Heart right ventricle (tissue), 16 donors: ENCODE results near the gene CSNK1G2. TPM values are rescaled to one million over a fixed set of nuclear protein-coding genes. Genes with fewer than 3 reads are reported as not detected.

Source experiments
- ATAC-seq, 8 donors: fragments of 200-7000 bp; cut with Tn5 transposase; one replicate each; pipeline ENCODE4 v1.9.1; 2020; ENCODE audit warnings: mild to moderate bottlenecking in 8 of 8, moderate library complexity in 8 of 8, moderate number of reproducible peaks in 1 of 8
- DNase-seq, 2 donors: peaks; one replicate each; pipeline ENCODE4 v3.0.0-alpha.2; 2020
- H3K27ac ChIP-seq, 10 donors: fragments of 200-600 bp; sonication (generic) in 2 of 10; one replicate each; pipeline versions ENCODE4 v1.5.0 to v1.8.0; 2020 to 2022; ENCODE audit warnings: mild to moderate bottlenecking in 3 of 10
- H3K27me3 ChIP-seq, 7 donors: fragments of 200-600 bp; one replicate each; pipeline ENCODE4 v1.8.0; 2021 to 2022; ENCODE audit warnings: mild to moderate bottlenecking in 2 of 7
- H3K36me3 ChIP-seq, 9 donors: fragments of 200-600 bp; sonication (generic) in 1 of 9; one replicate each; pipeline versions ENCODE4 v1.5.0 to v1.8.0; 2020 to 2022; ENCODE audit warnings: mild to moderate bottlenecking in 2 of 9
- H3K4me1 ChIP-seq, 9 donors: fragments of 200-600 bp; sonication (generic) in 1 of 9; one replicate each; pipeline versions ENCODE4 v1.5.0 to v1.8.0; 2020 to 2022; ENCODE audit warnings: mild to moderate bottlenecking in 4 of 9
- H3K4me3 ChIP-seq, 10 donors: fragments of 200-600 bp; sonication (generic) in 2 of 10; one replicate each; pipeline versions ENCODE4 v1.5.0 to v1.8.0; 2020 to 2022; ENCODE audit warnings: mild to moderate bottlenecking in 7 of 10, moderate library complexity in 2 of 10
- H3K9me3 ChIP-seq, 11 donors: fragments of 200-600 bp in 10 of 11; sonication (generic) in 2 of 11; one replicate each; pipeline versions ENCODE4 v1.5.0 to v1.8.0; 2013 to 2022; ENCODE audit warnings: mild to moderate bottlenecking in 2 of 11, control low read depth in 1 of 11, moderate library complexity in 1 of 11
- WGBS, 2 donors: extraction: QIAGEN DNeasy Blood & Tissue Kit; methylation state at CpG; one replicate each; pipeline ENCODE4 v1.1.7; 2013; ENCODE audit warnings: inconsistent platforms in 1 of 2; 5-methylcytosine and 5-hydroxymethylcytosine counted together
- intact Hi-C, 10 donors: fragments of 100-400 bp; cut with DNase I; formaldehyde crosslinking; loops; one replicate each; pipeline versions ENCODE4 v1.11.1 to v1.14.2; 2022
- polyA plus RNA-seq, 2 donors: library from polyadenylated mRNA; stranded (reverse); fragments of 200-250 nt; gene quantifications; one replicate each; pipeline ENCODE4 v1.2.3, GENCODE V29; 2013
- total RNA-seq, 10 donors: library from RNA; stranded (reverse); fragmentation: NEBNext Ultra II Directional in 3 of 10; extraction: Animal tissue kit (Norgen Biotek cat#: 25700) in 3 of 10; gene quantifications; one replicate each; pipeline versions ENCODE4 v1.2.1 to v1.2.4, GENCODE V29; 2021 to 2023
- TF ChIP-seq, protein P1 (sequence below), 9 donors: fragments of 200-600 bp; sonication (generic) in 2 of 9; IDR thresholded peaks; one replicate each; pipeline versions ENCODE4 v1.5.0 to v1.8.0; 2021 to 2022; ENCODE audit warnings: antibody characterized with exemption in 9 of 9, mild to moderate bottlenecking in 5 of 9, moderate library complexity in 1 of 9
- donor health status: Arrhythmogenic right ventricular cardiomyopathy.
- donor health status: ischemic (EF 13 %, LVEDD 7.1; RV severe dilation, severe dysfunction).
- donor health status: healthy with polysubstance abuse.
- donor health status: DM: no; HTN: yes; CAD: no.
- donor health status: DM: no; HTN: no; CAD: no.
- donor health status: ischemic (EF 25% LVEDD 6.9; RV normal size, moderate dysfunction).
- donor health status: ischemic (EF 25% LVEDD 5.7; RV mildly dilated, moderate dysfunction).
- donor health status: healthy.
- donor health status: DM: yes; HTN: yes; CAD: no.
- donor health status: Ischemic cardiomyopathy.
- donor health status: ischemic (EF 35%, LVEDD 5.7; RV mildly dilated, moderate dysfunction).
- donor health status: nonischemic (EF 11% LVEDD 7.7; RV severe dilation, severe dysfunction).
- donor health status: DM: yes; HTN: yes; CAD: no.
- donor health status: PGD.
- donor health status: ischemic (EF 29% LVEDD 5.4; RV normal size, mild dysfunction).
- donor health status: nonischemic (EF 23%, LVEDD 6.1; RV moderate dilation, normal function).

Gene CSNK1G2
- total and polyA plus RNA-seq, 12 donors = 17.7 to 35.2 (median 23.9) TPM

DNA sequence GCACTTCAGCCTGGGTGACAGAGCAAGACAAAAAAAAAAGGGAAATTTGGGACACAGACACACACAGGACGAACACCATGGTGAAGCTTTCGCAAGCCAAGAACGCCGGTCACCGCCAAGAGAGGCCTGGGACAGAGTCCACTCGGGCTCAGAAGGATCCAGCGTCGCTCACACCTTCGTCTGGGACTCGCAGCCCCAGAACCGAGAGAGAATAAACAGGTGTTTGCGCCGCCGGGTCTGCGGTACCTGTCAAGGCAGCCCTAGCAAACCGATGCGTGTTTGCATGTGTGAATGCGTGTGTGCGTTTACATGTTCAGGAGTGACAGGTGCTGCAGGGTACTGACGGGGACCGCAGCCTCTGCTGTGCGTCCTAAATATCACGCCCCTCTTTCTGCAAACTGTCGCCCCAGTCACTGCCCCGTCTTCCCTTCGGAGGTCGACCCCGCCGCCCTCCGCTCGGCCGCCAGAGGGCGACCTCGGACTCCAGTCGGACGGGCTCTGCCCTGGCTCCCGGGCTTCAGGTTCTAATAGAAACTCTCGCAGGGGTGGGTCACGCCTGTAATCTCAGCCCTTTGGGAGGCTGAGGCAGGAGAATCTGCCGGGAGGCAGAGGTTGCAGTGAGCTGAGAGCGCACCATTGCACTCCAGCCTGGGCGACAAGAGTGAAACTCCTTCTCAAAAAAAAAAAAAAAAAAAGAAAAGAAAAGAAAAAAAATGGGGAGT is 11.8 kb upstream of the CSNK1G2 start:
- intact Hi-C loops = loop anchor here in 6 of 10 donors (2.0 to 10.0 kb wide), 5 partner anchors 20 to 146 kb away; no protein-coding TSS in a partner anchor
- Histone ChIP-seq H3K4me3 (peak overlapping the region in 9 of 10 donors; percentile 12 to 56 (median 45)), H3K27me3 (no peaks in the 10 kb centered on the region), H3K9me3 (no peaks in the 10 kb centered on the region), H3K27ac (peak overlapping the region in 1 of 10 donors; percentile 24), H3K36me3 (peaks cover 0 to 15% (median 0%) of the 10 kb centered on the region in 9 donors), H3K4me1 (peaks cover 5 to 14% (median 12%) of the 10 kb centered on the region in 9 donors)
- 14 to 16% methylated on average over 42 of the region's 42 CpGs for WGBS, 2 donors
- DNase-seq (peak; percentile 69 to 83), ATAC-seq (peak; percentile 87 to 95 (median 94))
- TF ChIP-seq, protein P1, sequence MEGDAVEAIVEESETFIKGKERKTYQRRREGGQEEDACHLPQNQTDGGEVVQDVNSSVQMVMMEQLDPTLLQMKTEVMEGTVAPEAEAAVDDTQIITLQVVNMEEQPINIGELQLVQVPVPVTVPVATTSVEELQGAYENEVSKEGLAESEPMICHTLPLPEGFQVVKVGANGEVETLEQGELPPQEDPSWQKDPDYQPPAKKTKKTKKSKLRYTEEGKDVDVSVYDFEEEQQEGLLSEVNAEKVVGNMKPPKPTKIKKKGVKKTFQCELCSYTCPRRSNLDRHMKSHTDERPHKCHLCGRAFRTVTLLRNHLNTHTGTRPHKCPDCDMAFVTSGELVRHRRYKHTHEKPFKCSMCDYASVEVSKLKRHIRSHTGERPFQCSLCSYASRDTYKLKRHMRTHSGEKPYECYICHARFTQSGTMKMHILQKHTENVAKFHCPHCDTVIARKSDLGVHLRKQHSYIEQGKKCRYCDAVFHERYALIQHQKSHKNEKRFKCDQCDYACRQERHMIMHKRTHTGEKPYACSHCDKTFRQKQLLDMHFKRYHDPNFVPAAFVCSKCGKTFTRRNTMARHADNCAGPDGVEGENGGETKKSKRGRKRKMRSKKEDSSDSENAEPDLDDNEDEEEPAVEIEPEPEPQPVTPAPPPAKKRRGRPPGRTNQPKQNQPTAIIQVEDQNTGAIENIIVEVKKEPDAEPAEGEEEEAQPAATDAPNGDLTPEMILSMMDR (IDR thresholded peaks at IDR 0.05) = peak; percentile 88 to 94 (median 91)

GRCh38 chr19:1931445-1931844 is 9.5 kb upstream of the CSNK1G2 start:
- Histone ChIP-seq H3K9me3 (peaks cover 0 to 9% (median 0%) of the 10 kb centered on the region in 11 donors), H3K4me1 (peaks cover 5 to 25% (median 19%) of the 10 kb centered on the region in 9 donors), H3K36me3 (no peaks in the 10 kb centered on the region), H3K27me3 (no peaks in the 10 kb centered on the region), H3K27ac (no peak overlapping the region), H3K4me3 (no peak overlapping the region)
- TF ChIP-seq, protein P1 (IDR thresholded peaks at IDR 0.05) = no peak
- intact Hi-C loops = loop anchor here in 4 of 10 donors (5.0 to 10.0 kb wide), 3 partner anchors 86 to 1573 kb away; partner anchors contain the start of genes BTBD2 (in 1 of the 4), DOHH (in 1 of the 4) and FZR1 (in 1 of the 4)
- DNase-seq (no peak), ATAC-seq (no peak)
- 95 to 96% methylated on average over 1 of the region's 1 CpG for WGBS, 2 donors

DNA sequence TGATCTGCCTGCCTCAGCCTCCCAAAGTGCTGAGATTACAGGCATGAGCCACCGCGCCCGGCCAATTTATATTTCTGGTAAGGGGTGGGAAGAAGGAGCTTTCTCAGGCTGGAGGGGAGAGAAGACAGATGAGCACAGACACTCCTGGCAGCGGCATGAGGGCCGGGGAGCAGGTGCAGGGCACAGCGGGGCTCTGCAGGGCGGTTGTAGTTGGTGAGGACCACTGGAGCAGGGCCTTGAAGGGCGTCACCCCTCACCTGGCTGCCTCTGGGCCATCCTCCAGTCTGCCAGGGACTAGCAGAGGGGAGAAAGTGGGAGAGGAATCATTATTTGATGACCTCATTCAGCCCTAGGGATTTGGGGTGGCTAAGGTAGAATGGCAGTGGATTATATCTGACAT is 8.6 kb upstream of the CSNK1G2 start:
- intact Hi-C loops = loop anchor here in 4 of 10 donors (5.0 to 10.0 kb wide), 3 partner anchors 85 to 1572 kb away; partner anchors contain the start of genes BTBD2 (in 1 of the 4), DOHH (in 1 of the 4) and FZR1 (in 1 of the 4)
- Histone ChIP-seq H3K4me3 (no peak overlapping the region), H3K27me3 (no peaks in the 10 kb centered on the region), H3K9me3 (peaks cover 0 to 9% (median 0%) of the 10 kb centered on the region in 11 donors), H3K4me1 (peaks cover 5 to 25% (median 19%) of the 10 kb centered on the region in 9 donors), H3K36me3 (no peaks in the 10 kb centered on the region), H3K27ac (no peak overlapping the region)
- WGBS, 2 donors = 90 to 92% methylated on average over 8 of the region's 8 CpGs
- no peak for ATAC-seq
- DNase-seq = no peak
- TF ChIP-seq, protein P1 (IDR thresholded peaks at IDR 0.05) = no peak

GRCh38 chr19:1933244-1933643 is 7.7 kb upstream of the CSNK1G2 start:
- ATAC-seq (no peak), DNase-seq (no peak)
- H3K9me3 ChIP-seq = peaks cover 0 to 9% (median 0%) of the 10 kb centered on the region in 11 donors
- no peak overlapping the region for H3K27ac ChIP-seq
- no peaks in the 10 kb centered on the region for H3K36me3 ChIP-seq
- intact Hi-C loops = loop anchor here in 4 of 10 donors (5.0 to 10.0 kb wide), 3 partner anchors 84 to 1572 kb away; partner anchors contain the start of genes BTBD2 (in 1 of the 4), DOHH (in 1 of the 4) and FZR1 (in 1 of the 4)
- H3K4me1 ChIP-seq = peaks cover 5 to 25% (median 19%) of the 10 kb centered on the region in 9 donors
- H3K4me3 ChIP-seq = no peak overlapping the region
- TF ChIP-seq, protein P1 (IDR thresholded peaks at IDR 0.05) = no peak
- no peaks in the 10 kb centered on the region for H3K27me3 ChIP-seq
- 73% methylated on average over 7 of the region's 7 CpGs for WGBS, 2 donors
